Activated naive CD4-positive, alpha-beta T cell treated with anti-CD3 and anti-CD28 coated beads, Interleukin-2, amount 10 ng/mL, durations not matched to agents 7 days and 5 days (primary cell): ENCODE data around the gene MSTO1.
"Not testable (repeated sequence)": the region's sequence is repeated elsewhere in the genome, so short reads cannot be mapped to it uniquely, and the experiment has no call there.

ENCODE experiments used
- CTCF ChIA-PET: fragments of 350-600 bp; sonication (Branson Sonifier 250); formaldehyde crosslinking; loops from one replicate; lab custom pipeline; 2021; ENCODE audit warnings: antibody characterized with exemption; lab: Charles Lee
- DNase-seq: peaks from one replicate; pipeline ENCODE4 v3.0.0-alpha.2; 2020
- H3K27ac Mint-ChIP-seq: one replicate; pipeline ENCODE4 v1.8.0; 2021; ENCODE audit warnings: mild to moderate bottlenecking, moderate library complexity, mixed read lengths
- H3K27me3 Mint-ChIP-seq: one replicate; pipeline ENCODE4 v1.8.0; 2021; ENCODE audit warnings: mild to moderate bottlenecking, mixed read lengths
- H3K36me3 Mint-ChIP-seq: one replicate; pipeline ENCODE4 v1.8.0; 2021; ENCODE audit warnings: mixed read lengths
- H3K4me1 Mint-ChIP-seq: one replicate; pipeline ENCODE4 v1.8.0; 2021; ENCODE audit warnings: mixed read lengths
- H3K4me3 Mint-ChIP-seq: one replicate; pipeline ENCODE4 v1.8.0; 2021; ENCODE audit warnings: mild to moderate bottlenecking, moderate library complexity, mixed read lengths
- H3K9me3 Mint-ChIP-seq: one replicate; pipeline ENCODE4 v1.8.0; 2021; ENCODE audit warnings: mixed read lengths

The MSTO1 gene

GRCh38 chr1:155609515-155610256, at the start of gene MSTO1:
TSS of gene MSTO1 (plus strand) at chr1:155610218. CDS start at chr1:155610249, 31 bp downstream.
- DNase-seq, result peak; percentile 98
- Mint-ChIP-seq H3K4me1 (peaks cover 9% of the 10 kb centered on the region), H3K27ac (peak within 1 kb of the TSS; percentile 82), H3K9me3 (no peaks in the 10 kb centered on the region), H3K4me3 (peak within 1 kb of the TSS; percentile 93), H3K27me3 (peaks cover 7% of the 10 kb centered on the region), H3K36me3 (peaks cover 16% of the 10 kb centered on the region)
- CTCF ChIA-PET, result interaction anchor here (1.4 kb wide), 1 partner anchor 359 kb away, joined by 6 read pairs; no protein-coding TSS in a partner anchor

- H3K9me3 Mint-ChIP-seq, H3K27me3 Mint-ChIP-seq, CTCF ChIA-PET: not testable (repeated sequence)
- Mint-ChIP-seq H3K4me1 (peaks cover 45% of the 10 kb centered on the region), H3K36me3 (peaks cover 12% of the 10 kb centered on the region), H3K4me3 (peak overlapping the region; percentile 97), H3K27ac (peak overlapping the region; percentile 95)
- peak; percentile 75 for DNase-seq
Observed at GRCh38 chr1:155561779-155562580, 48.0 kb upstream of the MSTO1 start.

- Mint-ChIP-seq H3K27ac (peak within 1 kb of the TSS; percentile 97), H3K9me3 (no peaks in the 10 kb centered on the region), H3K4me1 (peaks cover 43% of the 10 kb centered on the region), H3K4me3 (peak within 1 kb of the TSS; percentile 97), H3K27me3 (no peaks in the 10 kb centered on the region), H3K36me3 (peaks cover 11% of the 10 kb centered on the region)
- DNase-seq, result peak; percentile 92
- CTCF ChIA-PET, result no interaction called here
Observed at GRCh38 chr1:155562581-155563376, 47.2 kb upstream of the MSTO1 start, which contains the start of gene ASH1L. TSS of gene ASH1L (minus strand) at chr1:155562803. CDS start at chr1:155521519, 41,284 bp downstream.

GRCh38 chr1:155563377-155564022, 46.5 kb upstream of the MSTO1 start:
- H3K36me3 Mint-ChIP-seq, H3K9me3 Mint-ChIP-seq, CTCF ChIA-PET, DNase-seq, H3K27me3 Mint-ChIP-seq: not testable (repeated sequence)
- H3K27ac Mint-ChIP-seq, result peak overlapping the region; percentile 97
- H3K4me3 Mint-ChIP-seq, result peak overlapping the region; percentile 97
- peaks cover 39% of the 10 kb centered on the region for H3K4me1 Mint-ChIP-seq

GRCh38 chr1:155569988-155570592, 39.9 kb upstream of the MSTO1 start:
- H3K4me3 Mint-ChIP-seq, result no peak overlapping the region
- no peak overlapping the region for H3K27ac Mint-ChIP-seq
- H3K9me3 Mint-ChIP-seq, result no peaks in the 10 kb centered on the region
- peaks cover 15% of the 10 kb centered on the region for H3K4me1 Mint-ChIP-seq
- CTCF ChIA-PET, result no interaction called here
- H3K27me3 Mint-ChIP-seq, result no peaks in the 10 kb centered on the region
- peaks cover 15% of the 10 kb centered on the region for H3K36me3 Mint-ChIP-seq
- no peak for DNase-seq

GRCh38 chr1:155570593-155570990, 39.4 kb upstream of the MSTO1 start:
- no peaks in the 10 kb centered on the region for H3K9me3 Mint-ChIP-seq
- CTCF ChIA-PET, result no interaction called here
- peaks cover 11% of the 10 kb centered on the region for H3K4me1 Mint-ChIP-seq
- no peak overlapping the region for H3K27ac Mint-ChIP-seq
- no peak overlapping the region for H3K4me3 Mint-ChIP-seq
- DNase-seq, result no peak
- peaks cover 15% of the 10 kb centered on the region for H3K36me3 Mint-ChIP-seq
- H3K27me3 Mint-ChIP-seq, result no peaks in the 10 kb centered on the region

GRCh38 chr1:155574077-155574476, 35.9 kb upstream of the MSTO1 start:
- peaks cover 2% of the 10 kb centered on the region for H3K4me1 Mint-ChIP-seq
- no peaks in the 10 kb centered on the region for H3K9me3 Mint-ChIP-seq
- no peak for DNase-seq
- peaks cover 9% of the 10 kb centered on the region for H3K36me3 Mint-ChIP-seq
- CTCF ChIA-PET, result no interaction called here
- H3K27me3 Mint-ChIP-seq, result no peaks in the 10 kb centered on the region
- no peak overlapping the region for H3K4me3 Mint-ChIP-seq
- H3K27ac Mint-ChIP-seq, result no peak overlapping the region

GRCh38 chr1:155575608-155576007, 34.4 kb upstream of the MSTO1 start:
- CTCF ChIA-PET, H3K27me3 Mint-ChIP-seq, H3K9me3 Mint-ChIP-seq, H3K4me1 Mint-ChIP-seq, H3K4me3 Mint-ChIP-seq, H3K27ac Mint-ChIP-seq, DNase-seq, H3K36me3 Mint-ChIP-seq: not testable (repeated sequence)

- not testable (repeated sequence) for H3K9me3 Mint-ChIP-seq, H3K27ac Mint-ChIP-seq
- CTCF ChIA-PET, result interaction anchor here (1.2 to 1.9 kb wide), 2 partner anchors 333 kb away, joined by 4 to 8 read pairs; no protein-coding TSS in a partner anchor
Observed at GRCh38 chr1:155583846-155584245, 26.2 kb upstream of the MSTO1 start.

GRCh38 chr1:155589282-155589681, 20.7 kb upstream of the MSTO1 start:
- CTCF ChIA-PET, result interaction anchor here (4.8 kb wide), 1 partner anchor 338 kb away, joined by 32 read pairs; no protein-coding TSS in a partner anchor
- H3K27ac Mint-ChIP-seq, result not testable (repeated sequence)

More at GRCh38 chr1:155583846-155584245, 26.2 kb upstream of the MSTO1 start:
- not testable (repeated sequence) for DNase-seq, H3K36me3 Mint-ChIP-seq, H3K4me3 Mint-ChIP-seq, H3K4me1 Mint-ChIP-seq, H3K27me3 Mint-ChIP-seq

GRCh38 chr1:155590516-155591247, 19.3 kb upstream of the MSTO1 start:
- not testable (repeated sequence) for H3K27me3 Mint-ChIP-seq, H3K4me1 Mint-ChIP-seq, H3K9me3 Mint-ChIP-seq, H3K27ac Mint-ChIP-seq, H3K4me3 Mint-ChIP-seq, DNase-seq, H3K36me3 Mint-ChIP-seq
- CTCF ChIA-PET, result interaction anchor here (0.6 to 4.8 kb wide), 3 partner anchors 12 to 340 kb away, joined by 3 to 32 read pairs (median 4); no protein-coding TSS in a partner anchor

More at GRCh38 chr1:155589282-155589681, 20.7 kb upstream of the MSTO1 start:
- H3K9me3 Mint-ChIP-seq, DNase-seq, H3K4me1 Mint-ChIP-seq, H3K27me3 Mint-ChIP-seq, H3K36me3 Mint-ChIP-seq, H3K4me3 Mint-ChIP-seq: not testable (repeated sequence)

- peak; percentile 46 for DNase-seq
- CTCF ChIA-PET, result interaction anchor here (0.9 to 4.8 kb wide), 6 partner anchors 14 to 500 kb away, joined by 3 to 32 read pairs (median 4); no protein-coding TSS in a partner anchor
- H3K4me3 Mint-ChIP-seq, result no peak overlapping the region
- no peaks in the 10 kb centered on the region for H3K9me3 Mint-ChIP-seq
- H3K4me1 Mint-ChIP-seq, result no peaks in the 10 kb centered on the region
- H3K27me3 Mint-ChIP-seq, result no peaks in the 10 kb centered on the region
- no peaks in the 10 kb centered on the region for H3K36me3 Mint-ChIP-seq
- H3K27ac Mint-ChIP-seq, result peak overlapping the region; percentile 19
Observed at GRCh38 chr1:155591770-155592169, 18.2 kb upstream of the MSTO1 start.
